HG02885 (cell line): ENCODE results near the gene NUDC.
A peak's percentile ranks its signal among the peaks of the same experiment; 100 is the strongest.
"Not testable (repeated sequence)": the region's sequence is repeated elsewhere in the genome, so short reads cannot be mapped to it uniquely, and the experiment has no call there.

Source experiments
- ATAC-seq: cut with Tn5 transposase; IDR thresholded peaks from one replicate; pipeline ENCODE4 v1.9.1; 2021; ENCODE audit warnings: mild to moderate bottlenecking; ENCODE audit not compliant: unreplicated experiment, poor library complexity

The NUDC gene

GRCh38 chr1:26910343-26911160 is 11.0 kb upstream of the NUDC start:
- no peak for ATAC-seq

GRCh38 chr1:26911399-26912146 is 10.0 kb upstream of the NUDC start:
- ATAC-seq, result no peak

GRCh38 chr1:26912147-26912490 is 9.4 kb upstream of the NUDC start:
- no peak for ATAC-seq

- no peak for ATAC-seq
Measured at GRCh38 chr1:26913389-26913753, 8.2 kb upstream of the NUDC start.

GRCh38 chr1:26913754-26914619 is 7.6 kb upstream of the NUDC start, which contains the start of gene NR0B2:
Gene NR0B2, minus strand, starts transcription at chr1:26913975. Its CDS starts 35 bp downstream, at chr1:26913940.
- ATAC-seq, result no peak

- no peak for ATAC-seq
Measured at GRCh38 chr1:26915204-26915842, 6.2 kb upstream of the NUDC start.

GRCh38 chr1:26921126-26921539 is 410 bp upstream of the NUDC start:
- ATAC-seq, result peak; percentile 20

- no peak for ATAC-seq
Measured at GRCh38 chr1:26922431-26922729, 837 bp downstream of the NUDC start.

GRCh38 chr1:26922901-26923300 is 1.4 kb downstream of the NUDC start:
- ATAC-seq, result no peak

- no peak for ATAC-seq
Measured at GRCh38 chr1:26923711-26924110, 2.2 kb downstream of the NUDC start.

GRCh38 chr1:26932531-26932930 is 11.0 kb downstream of the NUDC start:
- ATAC-seq, result no peak

- no peak for ATAC-seq
Measured at GRCh38 chr1:26936823-26937222, 15.3 kb downstream of the NUDC start.

- no peak for ATAC-seq
Measured at GRCh38 chr1:26938004-26938658, 16.6 kb downstream of the NUDC start.

- no peak for ATAC-seq
Measured at GRCh38 chr1:26938659-26939025, 17.1 kb downstream of the NUDC start.

GRCh38 chr1:26941311-26941710 is 19.8 kb downstream of the NUDC start:
- no peak for ATAC-seq

- ATAC-seq, result no peak
Measured at GRCh38 chr1:26942656-26943055, 21.1 kb downstream of the NUDC start.

- no peak for ATAC-seq
Measured at GRCh38 chr1:26945138-26945537, 23.6 kb downstream of the NUDC start.

GRCh38 chr1:26945728-26946127 is 24.2 kb downstream of the NUDC start:
- no peak for ATAC-seq

- ATAC-seq, result no peak
Measured at GRCh38 chr1:26946270-26946669, 24.7 kb downstream of the NUDC start.

- not testable (repeated sequence) for ATAC-seq
Measured at GRCh38 chr1:26948725-26949057, 27.1 kb downstream of the NUDC start.
